ENCODE data around the gene UTS2. TPM values are rescaled to one million over a fixed set of nuclear protein-coding genes. Genes with fewer than 3 reads are reported as not detected.

The UTS2 gene
- total RNA-seq, 1 donor from 2014 or later = not detected

Other genes with a start within 250 kb of the UTS2 start
- 47.0 TPM for gene VAMP3, start 81.8 kb downstream of the UTS2 start, total RNA-seq
- gene PER3, start 68.8 kb downstream of the UTS2 start, total RNA-seq = 11.5 TPM
- under 0.01 TPM for gene TNFRSF9, start 87.8 kb upstream of the UTS2 start, total RNA-seq
- gene PARK7, start 108.6 kb upstream of the UTS2 start, total RNA-seq = 261 TPM
- gene ERRFI1, start 173.2 kb upstream of the UTS2 start, total RNA-seq = 3.7 TPM